ENCODE results near the gene DZIP1.

The DZIP1 gene

DNA sequence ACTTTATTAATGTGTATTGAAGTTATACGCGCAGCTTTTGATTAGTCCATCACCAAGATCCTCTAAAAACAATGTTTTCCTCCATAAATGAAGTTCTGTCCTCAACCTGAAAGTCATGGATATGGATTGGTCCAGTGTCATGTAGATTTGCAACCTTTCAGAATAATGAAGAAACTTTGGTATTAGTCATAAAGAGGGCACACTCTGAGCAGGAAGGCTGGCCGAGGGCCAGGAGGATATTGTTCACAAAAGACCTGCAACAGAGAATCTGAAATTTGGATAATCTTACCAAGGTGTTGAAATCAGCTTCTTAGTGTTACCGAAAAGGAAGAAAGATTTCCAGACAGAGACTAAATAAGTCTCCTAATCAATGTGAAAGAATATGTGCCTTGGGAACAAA, 71.3 kb downstream of the DZIP1 start:
- TF ChIP-seq FOXP2 (optimal IDR thresholded peaks at IDR 0.05; ENCODE audit: borderline replicate concordance, extremely low read depth, extremely low read length, insufficient read depth): no peak

- TF ChIP-seq POLR2AphosphoS5 (IDR thresholded peaks at IDR 0.05; ENCODE audit: low read depth, low read length): no peak
- TF ChIP-seq FOXP2 (optimal IDR thresholded peaks at IDR 0.05; ENCODE audit: borderline replicate concordance, extremely low read depth, extremely low read length, insufficient read depth): no peak
- TF ChIP-seq TAF1 (IDR thresholded peaks at IDR 0.05; ENCODE audit: borderline replicate concordance, insufficient read depth, low read length): no peak
- TF ChIP-seq REST (IDR thresholded peaks at IDR 0.05; ENCODE audit: insufficient read depth in 1 of 2, low read depth in 2 of 2, low read length in 2 of 2): no peak
- TF ChIP-seq SIN3A (IDR thresholded peaks at IDR 0.05; ENCODE audit: borderline replicate concordance, insufficient read depth, low read length): no peak
These were observed 72.6 kb downstream of the DZIP1 start for GRCh38 chr13:95571941-95572340.

GRCh38 chr13:95570016-95570415, 74.5 kb downstream of the DZIP1 start:
- TF ChIP-seq FOXP2 (optimal IDR thresholded peaks at IDR 0.05; ENCODE audit: borderline replicate concordance, extremely low read depth, extremely low read length, insufficient read depth) (no peak), TAF1 (IDR thresholded peaks at IDR 0.05; ENCODE audit: borderline replicate concordance, insufficient read depth, low read length) (no peak), REST (IDR thresholded peaks at IDR 0.05; ENCODE audit: insufficient read depth in 1 of 2, low read depth in 2 of 2, low read length in 2 of 2) (no peak), POLR2AphosphoS5 (IDR thresholded peaks at IDR 0.05; ENCODE audit: low read depth, low read length) (no peak), SIN3A (IDR thresholded peaks at IDR 0.05; ENCODE audit: borderline replicate concordance, insufficient read depth, low read length) (no peak)

- TF ChIP-seq FOXP2 (optimal IDR thresholded peaks at IDR 0.05; ENCODE audit: borderline replicate concordance, extremely low read depth, extremely low read length, insufficient read depth): no peak
- no peak for TF ChIP-seq SIN3A (IDR thresholded peaks at IDR 0.05; ENCODE audit: borderline replicate concordance, insufficient read depth, low read length)
- no peak for TF ChIP-seq POLR2AphosphoS5 (IDR thresholded peaks at IDR 0.05; ENCODE audit: low read depth, low read length)
- no peak for TF ChIP-seq TAF1 (IDR thresholded peaks at IDR 0.05; ENCODE audit: borderline replicate concordance, insufficient read depth, low read length)
- TF ChIP-seq REST (IDR thresholded peaks at IDR 0.05; ENCODE audit: insufficient read depth in 1 of 2, low read depth in 2 of 2, low read length in 2 of 2): no peak
These were observed 76.4 kb downstream of the DZIP1 start for GRCh38 chr13:95568131-95568530.

DNA sequence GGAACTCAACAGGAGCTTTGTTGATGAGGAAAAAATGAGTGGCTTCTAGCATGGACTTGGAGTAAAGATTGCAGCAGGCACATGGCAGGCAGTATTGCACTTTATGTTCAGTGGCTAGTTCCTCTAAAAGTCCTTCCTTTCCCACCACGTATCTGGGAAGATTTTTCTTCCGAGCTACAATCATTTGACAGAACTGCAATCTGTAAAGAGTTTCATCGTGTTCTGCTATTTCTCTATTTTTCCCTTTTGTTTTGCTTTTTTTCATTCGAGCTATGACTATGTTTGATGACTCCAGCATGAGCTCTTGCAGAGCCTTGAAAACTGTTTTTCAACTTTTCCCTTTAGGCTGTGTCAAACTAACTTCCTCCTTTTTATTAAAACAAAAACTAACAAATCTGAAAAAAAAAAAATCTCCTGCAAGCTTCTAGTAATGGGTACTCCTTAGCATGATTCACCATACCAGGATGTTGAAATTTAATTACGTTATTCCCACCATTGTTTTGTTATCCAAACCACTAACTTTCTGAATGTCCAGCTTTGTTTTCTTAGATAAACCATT, 79.7 kb downstream of the DZIP1 start:
- TF ChIP-seq POLR2AphosphoS5 (IDR thresholded peaks at IDR 0.05; ENCODE audit: low read depth, low read length) (no peak), TAF1 (IDR thresholded peaks at IDR 0.05; ENCODE audit: borderline replicate concordance, insufficient read depth, low read length) (no peak), FOXP2 (optimal IDR thresholded peaks at IDR 0.05; ENCODE audit: borderline replicate concordance, extremely low read depth, extremely low read length, insufficient read depth) (no peak), REST (IDR thresholded peaks at IDR 0.05; ENCODE audit: insufficient read depth in 1 of 2, low read depth in 2 of 2, low read length in 2 of 2) (no peak), SIN3A (IDR thresholded peaks at IDR 0.05; ENCODE audit: borderline replicate concordance, insufficient read depth, low read length) (no peak)

Measured in PFSK-1 (cell line).